ENCODE measurements around the gene GJB3. TPM values are rescaled to one million over a fixed set of nuclear protein-coding genes. Genes with fewer than 3 reads are reported as not detected.
"Not testable (repeated sequence)": the region's sequence is repeated elsewhere in the genome, so short reads cannot be mapped to it uniquely, and the experiment has no call there.

Gene GJB3
- total RNA-seq, 1 experiment from 2014 or later, result 23.1 TPM

GRCh38 chr1:34816332-34816731 lies 35.3 kb downstream of the GJB3 start:
- CTCF ChIA-PET, result no interaction called here
- Mint-ChIP-seq H3K36me3 (ENCODE audit: insufficient read depth, unreplicated experiment) (no peaks in the 10 kb centered on the region), H3K9me3 (ENCODE audit: low read depth, unreplicated experiment) (no peaks in the 10 kb centered on the region), H3K27ac (ENCODE audit: unreplicated experiment) (no peak overlapping the region), H3K4me1 (ENCODE audit: low read depth, unreplicated experiment) (no peaks in the 10 kb centered on the region), H3K4me3 (ENCODE audit: low read depth, unreplicated experiment) (no peak overlapping the region), H3K27me3 (ENCODE audit: unreplicated experiment) (no peaks in the 10 kb centered on the region)
- TF ChIP-seq CTCF (IDR thresholded peaks at IDR 0.05; ENCODE audit: unreplicated experiment), result no peak
- intact Hi-C loops (cut with micrococcal nuclease; ENCODE audit: unreplicated experiment), result no loop called here
- DNase-seq, result no peak
- BruUV-seq (replicated peaks), result no TSS peak

GRCh38 chr1:34816778-34817177 lies 35.8 kb downstream of the GJB3 start:
- intact Hi-C loops (cut with micrococcal nuclease; ENCODE audit: unreplicated experiment), result no loop called here
- Mint-ChIP-seq H3K27me3 (ENCODE audit: unreplicated experiment) (no peaks in the 10 kb centered on the region), H3K9me3 (ENCODE audit: low read depth, unreplicated experiment) (no peaks in the 10 kb centered on the region), H3K36me3 (ENCODE audit: insufficient read depth, unreplicated experiment) (no peaks in the 10 kb centered on the region), H3K4me1 (ENCODE audit: low read depth, unreplicated experiment) (no peaks in the 10 kb centered on the region), H3K4me3 (ENCODE audit: low read depth, unreplicated experiment) (no peak overlapping the region), H3K27ac (ENCODE audit: unreplicated experiment) (no peak overlapping the region)
- no TSS peak for BruUV-seq (replicated peaks)
- CTCF ChIA-PET, result no interaction called here
- DNase-seq, result no peak
- no peak for TF ChIP-seq CTCF (IDR thresholded peaks at IDR 0.05; ENCODE audit: unreplicated experiment)

- H3K27me3 Mint-ChIP-seq (ENCODE audit: unreplicated experiment); H3K4me3 Mint-ChIP-seq (ENCODE audit: low read depth, unreplicated experiment); BruUV-seq (replicated peaks); H3K27ac Mint-ChIP-seq (ENCODE audit: unreplicated experiment); DNase-seq; CTCF ChIA-PET; H3K9me3 Mint-ChIP-seq (ENCODE audit: low read depth, unreplicated experiment); H3K4me1 Mint-ChIP-seq (ENCODE audit: low read depth, unreplicated experiment); intact Hi-C loops (cut with micrococcal nuclease; ENCODE audit: unreplicated experiment); H3K36me3 Mint-ChIP-seq (ENCODE audit: insufficient read depth, unreplicated experiment): not testable (repeated sequence)
These were observed 37.8 kb downstream of the GJB3 start for GRCh38 chr1:34818862-34819261.

- TF ChIP-seq CTCF (IDR thresholded peaks at IDR 0.05; ENCODE audit: unreplicated experiment), result no peak
- CTCF ChIA-PET, result no interaction called here
These were observed 41.2 kb downstream of the GJB3 start for GRCh38 chr1:34822202-34822601.

GRCh38 chr1:34824817-34825454 lies 43.9 kb downstream of the GJB3 start:
- Mint-ChIP-seq H3K27me3 (ENCODE audit: unreplicated experiment) (no peaks in the 10 kb centered on the region), H3K27ac (ENCODE audit: unreplicated experiment) (no peak overlapping the region), H3K4me3 (ENCODE audit: low read depth, unreplicated experiment) (no peak overlapping the region), H3K4me1 (ENCODE audit: low read depth, unreplicated experiment) (peaks cover 8% of the 10 kb centered on the region), H3K9me3 (ENCODE audit: low read depth, unreplicated experiment) (no peaks in the 10 kb centered on the region), H3K36me3 (ENCODE audit: insufficient read depth, unreplicated experiment) (no peaks in the 10 kb centered on the region)
- CTCF ChIA-PET, result interaction anchor here (0.6 kb wide), 1 partner anchor 102 kb away, joined by 7 read pairs; no protein-coding TSS in a partner anchor
- intact Hi-C loops (cut with micrococcal nuclease; ENCODE audit: unreplicated experiment), result no loop called here
- DNase-seq, result no peak
- TF ChIP-seq CTCF (IDR thresholded peaks at IDR 0.05; ENCODE audit: unreplicated experiment), result no peak
- BruUV-seq (replicated peaks), result no TSS peak

More at GRCh38 chr1:34822202-34822601, 41.2 kb downstream of the GJB3 start:
- H3K27me3 Mint-ChIP-seq (ENCODE audit: unreplicated experiment), result no peaks in the 10 kb centered on the region
- H3K9me3 Mint-ChIP-seq (ENCODE audit: low read depth, unreplicated experiment), result no peaks in the 10 kb centered on the region
- DNase-seq, result no peak
- peaks cover 8% of the 10 kb centered on the region for H3K4me1 Mint-ChIP-seq (ENCODE audit: low read depth, unreplicated experiment)
- H3K4me3 Mint-ChIP-seq (ENCODE audit: low read depth, unreplicated experiment), result no peak overlapping the region
- BruUV-seq (replicated peaks), result no TSS peak
- intact Hi-C loops (cut with micrococcal nuclease; ENCODE audit: unreplicated experiment), result no loop called here
- no peaks in the 10 kb centered on the region for H3K36me3 Mint-ChIP-seq (ENCODE audit: insufficient read depth, unreplicated experiment)
- H3K27ac Mint-ChIP-seq (ENCODE audit: unreplicated experiment), result no peak overlapping the region
